Measurements from ENCODE around the gene STAT4.

The STAT4 gene

GRCh38 chr2:191145769-191146471 is 4.9 kb downstream of the STAT4 start:
- no peak for DNase-seq (ENCODE audit: low read depth in 3 of 3)

GRCh38 chr2:191144217-191144616 is 6.6 kb downstream of the STAT4 start:
- DNase-seq (ENCODE audit: low read depth in 3 of 3), result no peak

- no peak for DNase-seq (ENCODE audit: low read depth in 3 of 3)
These were observed 7.0 kb downstream of the STAT4 start for GRCh38 chr2:191143791-191144190.

GRCh38 chr2:191128911-191129304 is 21.9 kb downstream of the STAT4 start:
- no peak for DNase-seq (ENCODE audit: low read depth in 3 of 3)

GRCh38 chr2:191128172-191128910 is 22.5 kb downstream of the STAT4 start:
- no peak for DNase-seq (ENCODE audit: low read depth in 3 of 3)

- no peak for DNase-seq (ENCODE audit: low read depth in 3 of 3)
These were observed 23.6 kb downstream of the STAT4 start for GRCh38 chr2:191127235-191127634.

GRCh38 chr2:191126386-191127085 is 24.3 kb downstream of the STAT4 start:
- DNase-seq (ENCODE audit: low read depth in 3 of 3), result no peak

- no peak for DNase-seq (ENCODE audit: low read depth in 3 of 3)
These were observed 25.1 kb downstream of the STAT4 start for GRCh38 chr2:191125646-191126045.

- no peak for DNase-seq (ENCODE audit: low read depth in 3 of 3)
These were observed 28.0 kb downstream of the STAT4 start for GRCh38 chr2:191122638-191123294.

- no peak for DNase-seq (ENCODE audit: low read depth in 3 of 3)
These were observed 33.5 kb downstream of the STAT4 start for GRCh38 chr2:191117341-191117740.

GRCh38 chr2:191115804-191116203 is 35.0 kb downstream of the STAT4 start:
- DNase-seq (ENCODE audit: low read depth in 3 of 3), result no peak

GRCh38 chr2:191115391-191115790 is 35.4 kb downstream of the STAT4 start:
- peak; percentile 19 to 61 (median 37) for DNase-seq (ENCODE audit: low read depth in 3 of 3)

- peak in 1 of 3 experiments; percentile 20 for DNase-seq (ENCODE audit: low read depth in 3 of 3)
These were observed 36.3 kb downstream of the STAT4 start for GRCh38 chr2:191114403-191114886.

GRCh38 chr2:191113761-191114160 is 37.0 kb downstream of the STAT4 start:
- no peak for DNase-seq (ENCODE audit: low read depth in 3 of 3)

GRCh38 chr2:191112448-191112901 is 38.3 kb downstream of the STAT4 start:
- no peak for DNase-seq (ENCODE audit: low read depth in 3 of 3)

- peak in 2 of 3 experiments; percentile 28 to 49 for DNase-seq (ENCODE audit: low read depth in 3 of 3)
These were observed 40.9 kb downstream of the STAT4 start for GRCh38 chr2:191109888-191110287.

- DNase-seq (ENCODE audit: low read depth in 3 of 3), result no peak
These were observed 42.5 kb downstream of the STAT4 start for GRCh38 chr2:191108331-191108730.

GRCh38 chr2:191105082-191105481 is 45.7 kb downstream of the STAT4 start:
- no peak for DNase-seq (ENCODE audit: low read depth in 3 of 3)

- DNase-seq (ENCODE audit: low read depth in 3 of 3), result no peak
These were observed 47.0 kb downstream of the STAT4 start for GRCh38 chr2:191103774-191104173.

- no peak for DNase-seq (ENCODE audit: low read depth in 3 of 3)
These were observed 50.6 kb downstream of the STAT4 start for GRCh38 chr2:191100216-191100615.

GRCh38 chr2:191087311-191087710 is 63.5 kb downstream of the STAT4 start:
- DNase-seq (ENCODE audit: low read depth in 3 of 3), result no peak

GRCh38 chr2:191086706-191087105 is 64.1 kb downstream of the STAT4 start:
- no peak for DNase-seq (ENCODE audit: low read depth in 3 of 3)
